ENCODE measurements around the gene CD248.

The CD248 gene

GRCh38 chr11:66290330-66290621 is 26.6 kb downstream of the CD248 start:
- DNase-seq (ENCODE audit: low spot score): no peak
- no peak for TF ChIP-seq CTCF (IDR thresholded peaks at IDR 0.05; ENCODE audit: extremely low read depth, missing control alignments)

DNA sequence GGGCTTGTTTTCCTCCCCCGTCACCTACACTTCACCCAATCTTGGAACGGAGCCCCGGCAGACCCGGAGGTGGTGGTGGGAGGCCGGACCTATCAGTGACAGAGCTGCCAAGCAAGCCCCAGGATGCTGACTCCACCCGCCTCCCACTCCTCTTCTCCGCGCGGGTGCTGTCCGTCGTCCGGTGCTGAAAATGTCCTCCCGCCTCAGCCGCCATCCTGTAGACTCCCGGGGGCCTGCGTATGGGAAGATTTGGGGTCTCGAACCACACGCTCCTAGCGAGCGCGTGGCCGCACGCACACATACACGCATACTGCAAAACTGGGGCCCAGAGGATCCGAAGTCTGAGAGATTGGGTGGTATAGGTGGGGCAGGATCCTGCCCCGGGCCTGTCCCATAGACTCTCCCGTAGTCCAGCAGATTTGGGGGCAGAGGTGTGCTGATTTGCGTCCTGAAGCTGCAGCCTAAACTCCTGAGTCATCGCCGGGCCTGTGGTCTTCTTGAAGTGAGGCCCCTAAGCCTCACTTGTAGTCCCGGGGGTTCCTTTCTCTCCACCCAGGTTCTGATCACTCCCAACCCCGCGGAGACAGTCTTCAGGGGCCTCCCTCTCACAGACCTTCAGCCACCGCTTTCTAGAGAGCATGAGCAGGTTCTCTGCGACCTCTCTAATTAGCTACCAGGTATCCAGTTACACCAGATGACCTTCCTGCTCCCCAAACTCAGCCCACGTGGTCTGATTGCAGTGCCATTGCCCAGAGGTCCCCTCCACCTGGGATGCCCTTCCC is 27.1 kb downstream of the CD248 start:
- DNase-seq (ENCODE audit: low spot score): peak; percentile 94
- no peak for TF ChIP-seq CTCF (IDR thresholded peaks at IDR 0.05; ENCODE audit: extremely low read depth, missing control alignments)

GRCh38 chr11:66288671-66289547 is 27.9 kb downstream of the CD248 start, which contains the start of gene YIF1A:
Gene YIF1A (minus strand): TSS chr11:66289143. CDS start chr11:66288985, 158 bp downstream.
- TF ChIP-seq CTCF (IDR thresholded peaks at IDR 0.05; ENCODE audit: extremely low read depth, missing control alignments): no peak
- peak; percentile 100 for DNase-seq (ENCODE audit: low spot score)

DNA sequence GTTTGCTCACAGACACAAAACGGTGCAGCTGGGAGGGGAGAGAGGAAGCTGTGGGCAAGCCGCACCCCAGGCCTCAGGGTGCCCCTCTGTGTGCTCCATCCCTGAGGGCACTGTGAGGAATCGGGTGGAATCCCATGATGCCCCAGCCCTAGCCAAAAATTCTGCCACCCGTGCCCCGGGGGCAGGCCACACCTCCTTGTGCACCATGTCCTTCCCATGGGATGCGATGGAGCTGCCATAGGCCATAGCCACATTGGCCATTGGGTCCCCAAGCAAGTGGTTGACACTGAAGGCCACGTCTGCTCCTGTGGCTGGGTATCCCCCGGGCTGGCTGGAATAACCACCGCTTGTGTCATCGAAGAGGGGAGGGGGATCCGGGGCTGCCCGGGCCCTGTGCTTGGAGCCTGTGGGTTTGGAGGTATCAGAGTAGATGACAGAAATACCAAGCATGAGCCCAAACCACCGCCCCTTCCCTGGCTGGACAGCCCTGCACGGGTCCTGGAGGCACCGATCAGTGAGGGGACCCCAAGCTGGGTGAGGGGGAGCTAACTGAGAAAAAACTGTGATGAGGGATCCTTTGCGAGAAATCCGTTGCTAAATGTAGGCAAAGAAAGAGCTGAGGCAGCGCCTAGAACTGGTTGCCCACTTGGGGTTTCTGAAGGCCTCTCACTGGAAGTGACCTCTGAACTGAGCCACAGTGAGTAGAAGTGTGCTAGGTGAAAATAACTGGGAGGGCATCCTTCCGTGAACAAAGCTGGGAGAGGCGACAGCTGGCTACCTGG is 28.8 kb downstream of the CD248 start:
- peak; percentile 37 for DNase-seq (ENCODE audit: low spot score)
- no peak for TF ChIP-seq CTCF (IDR thresholded peaks at IDR 0.05; ENCODE audit: extremely low read depth, missing control alignments)

GRCh38 chr11:66287211-66287888 is 29.5 kb downstream of the CD248 start:
- DNase-seq (ENCODE audit: low spot score): no peak
- TF ChIP-seq CTCF (IDR thresholded peaks at IDR 0.05; ENCODE audit: extremely low read depth, missing control alignments): no peak

DNA sequence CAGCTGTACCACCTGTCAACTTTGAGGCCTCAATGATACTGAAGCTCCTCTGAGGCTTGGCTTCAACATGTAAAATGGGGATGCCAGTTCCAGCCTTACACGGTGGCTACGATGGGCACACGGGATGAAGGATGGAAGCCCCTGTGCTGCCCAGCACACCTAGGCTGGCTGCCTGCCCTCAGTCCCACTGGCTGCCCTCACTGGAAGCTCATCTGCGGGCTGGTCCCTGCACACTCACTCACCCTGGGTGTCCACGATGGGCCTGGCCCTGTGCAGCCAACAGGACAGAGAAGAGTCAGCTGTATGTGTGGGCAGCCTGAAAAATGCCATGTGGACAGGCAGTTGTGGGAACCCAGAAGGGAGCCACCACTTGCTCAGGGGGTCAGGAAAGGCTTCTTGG is 30.1 kb downstream of the CD248 start:
- no peak for DNase-seq (ENCODE audit: low spot score)
- TF ChIP-seq CTCF (IDR thresholded peaks at IDR 0.05; ENCODE audit: extremely low read depth, missing control alignments): no peak

Measured in GM20000 (cell line).